ENCODE results near the gene SPOP. TPM values are rescaled to one million over a fixed set of nuclear protein-coding genes. Genes with fewer than 3 reads are reported as not detected.

SPOP gene
- total and polyA plus RNA-seq, 9 of the 15 experiments (the other 6 are each of a cell fraction or from before 2014, with no cell fraction given), result 34.2 to 65.9 (median 39.7) TPM

GRCh38 chr17:49573510-49574322 lies 104.2 kb downstream of the SPOP start:
- ChIA-PET POLR2A (interaction anchor here (0.6 to 1.4 kb wide), 2 partner anchors 118 to 136 kb away, joined by 3 to 4 read pairs; no protein-coding TSS in a partner anchor), CTCF (ENCODE audit: low intra/inter-chr PET ratio) (interaction anchor here (0.6 to 0.9 kb wide), 2 partner anchors 423 to 439 kb away, joined by 3 read pairs; no protein-coding TSS in a partner anchor)
- Histone ChIP-seq H3K79me2 (ENCODE audit: control insufficient read depth, insufficient read depth, low read length) (no peaks in the 10 kb centered on the region), H3K4me1 (replicated peaks in 1 of 2; ENCODE audit: control insufficient read depth in 2 of 2, insufficient read depth in 2 of 2, low read length in 2 of 2) (peaks cover 8 to 52% of the 10 kb centered on the region in 2 experiments; a peak in 4 of 5 replicates), H4K20me1 (replicated peaks; ENCODE audit: control insufficient read depth, insufficient read depth, low read length) (peaks cover 16% of the 10 kb centered on the region; the same call in 1 of the 2 replicates), H3K27me3 (ENCODE audit: control insufficient read depth in 2 of 2, insufficient read depth in 2 of 2, low read length in 2 of 2) (peaks cover 12 to 31% of the 10 kb centered on the region in 2 experiments; a peak in 4 of 5 replicates), H2AFZ (ENCODE audit: low read depth, low read length) (no peak overlapping the region), H3K9ac (ENCODE audit: insufficient read depth in 1 of 2, low read depth in 2 of 2, low read length in 2 of 2) (peak overlapping the region in 1 of 2 experiments; percentile 20; a peak in 1 of 4 replicates), H3K36me3 (ENCODE audit: control insufficient read depth, insufficient read depth, low read length) (no peaks in the 10 kb centered on the region), H3K27ac (ENCODE audit: extremely low read depth, low read depth, low read length) (no peak overlapping the region), H3K9me1 (ENCODE audit: control insufficient read depth, insufficient read depth, low read length) (no peaks in the 10 kb centered on the region), H3K4me3 (no peak overlapping the region), H3K4me2 (ENCODE audit: insufficient read depth, low read length) (no peak overlapping the region), H3K9me3 (replicated peaks; ENCODE audit: control insufficient read depth, insufficient read depth, low read depth, low read length) (no peaks in the 10 kb centered on the region)
- in situ Hi-C loops (cut with MboI) (loop anchor here (5.0 kb wide), 3 partner anchors 124 to 424 kb away; partner anchors contain the start of genes DLX3 and TAC4), intact Hi-C loops (cut with micrococcal nuclease) (no loop called here)
- DNase-seq (ENCODE audit: extremely low read depth in 1 of 4, low spot score in 3 of 4) (no peak), FAIRE-seq (no peak), ATAC-seq (no peak)
- WGBS (ENCODE audit: insufficient coverage, low coverage, missing lambda C conversion rate), result 15% methylated on average over 15 of the region's 15 CpGs
- no TSS peak for BruUV-seq (replicated peaks)
- peak; percentile 37 for TF ChIP-seq ZFP36 (IDR thresholded peaks at IDR 0.05; ENCODE audit: low read depth, low read length, partially characterized antibody)
- TF ChIP-seq SMARCE1 (IDR thresholded peaks at IDR 0.05), result no peak
- TF ChIP-seq RBM25 (IDR thresholded peaks at IDR 0.05; ENCODE audit: low read depth, low read length, severe bottlenecking), result peak; percentile 44
- peak; percentile 84 for TF ChIP-seq ZNF263 (CRISPR knock-in tag; IDR thresholded peaks at IDR 0.05; ENCODE audit: borderline replicate concordance)
